Measurements from ENCODE around the gene UBE2Q1.

The UBE2Q1 gene

GRCh38 chr1:154553056-154554030 is 5.1 kb downstream of the UBE2Q1 start:
- in situ Hi-C loops (cut with HindIII; ENCODE audit: low sequenced_read_pairs) = no loop called here

GRCh38 chr1:154552036-154552435 is 6.4 kb downstream of the UBE2Q1 start:
- in situ Hi-C loops (cut with HindIII; ENCODE audit: low sequenced_read_pairs) = no loop called here

- in situ Hi-C loops (cut with HindIII; ENCODE audit: low sequenced_read_pairs) = no loop called here
Observed at GRCh38 chr1:154551474-154551873, 7.0 kb downstream of the UBE2Q1 start.

GRCh38 chr1:154550657-154551056 is 7.8 kb downstream of the UBE2Q1 start:
- in situ Hi-C loops (cut with HindIII; ENCODE audit: low sequenced_read_pairs) = no loop called here

- in situ Hi-C loops (cut with HindIII; ENCODE audit: low sequenced_read_pairs) = no loop called here
Observed at GRCh38 chr1:154550070-154550469, 8.4 kb downstream of the UBE2Q1 start.

- in situ Hi-C loops (cut with HindIII; ENCODE audit: low sequenced_read_pairs) = no loop called here
Observed at GRCh38 chr1:154549202-154549770, 9.2 kb downstream of the UBE2Q1 start.

GRCh38 chr1:154548028-154548427 is 10.4 kb downstream of the UBE2Q1 start:
- in situ Hi-C loops (cut with HindIII; ENCODE audit: low sequenced_read_pairs) = no loop called here

- in situ Hi-C loops (cut with HindIII; ENCODE audit: low sequenced_read_pairs) = no loop called here
Observed at GRCh38 chr1:154547105-154547732, 11.2 kb downstream of the UBE2Q1 start.

- in situ Hi-C loops (cut with HindIII; ENCODE audit: low sequenced_read_pairs) = no loop called here
Observed at GRCh38 chr1:154546264-154547063, 12.0 kb downstream of the UBE2Q1 start.

GRCh38 chr1:154541231-154541630 is 17.2 kb downstream of the UBE2Q1 start:
- in situ Hi-C loops (cut with HindIII; ENCODE audit: low sequenced_read_pairs) = no loop called here

- in situ Hi-C loops (cut with HindIII; ENCODE audit: low sequenced_read_pairs) = no loop called here
Observed at GRCh38 chr1:154539486-154540483, 18.7 kb downstream of the UBE2Q1 start.

- in situ Hi-C loops (cut with HindIII; ENCODE audit: low sequenced_read_pairs) = no loop called here
Observed at GRCh38 chr1:154536570-154536969, 21.9 kb downstream of the UBE2Q1 start.

- in situ Hi-C loops (cut with HindIII; ENCODE audit: low sequenced_read_pairs) = loop anchor here (5.0 kb wide), 1 partner anchor 92 kb away; no protein-coding TSS in a partner anchor
Observed at GRCh38 chr1:154533952-154534844, 24.3 kb downstream of the UBE2Q1 start.

- in situ Hi-C loops (cut with HindIII; ENCODE audit: low sequenced_read_pairs) = loop anchor here (5.0 kb wide), 1 partner anchor 90 kb away; no protein-coding TSS in a partner anchor
Observed at GRCh38 chr1:154531950-154532349, 26.5 kb downstream of the UBE2Q1 start.

GRCh38 chr1:154529308-154529707 is 29.2 kb downstream of the UBE2Q1 start:
- in situ Hi-C loops (cut with HindIII; ENCODE audit: low sequenced_read_pairs) = no loop called here

- in situ Hi-C loops (cut with HindIII; ENCODE audit: low sequenced_read_pairs) = no loop called here
Observed at GRCh38 chr1:154527192-154527591, 31.3 kb downstream of the UBE2Q1 start.

- in situ Hi-C loops (cut with HindIII; ENCODE audit: low sequenced_read_pairs) = no loop called here
Observed at GRCh38 chr1:154524881-154525280, 33.6 kb downstream of the UBE2Q1 start.

- in situ Hi-C loops (cut with HindIII; ENCODE audit: low sequenced_read_pairs) = no loop called here
Observed at GRCh38 chr1:154521695-154522094, 36.8 kb downstream of the UBE2Q1 start.

- in situ Hi-C loops (cut with HindIII; ENCODE audit: low sequenced_read_pairs) = no loop called here
Observed at GRCh38 chr1:154520333-154520732, 38.1 kb downstream of the UBE2Q1 start.
